NCI-H1417 treated with DMSO at 0.1 percent for 48 hours (cell line): Measurements from ENCODE around the gene MBD3L2.
"Not testable (repeated sequence)": the region's sequence is repeated elsewhere in the genome, so short reads cannot be mapped to it uniquely, and the experiment has no call there.

Source experiments
- DNase-seq: peaks from one replicate; lab custom pipeline; 2025; lab: John Stamatoyannopoulos, UW

Gene MBD3L2

GRCh38 chr19:7063339-7063738 lies 14.2 kb downstream of the MBD3L2 start:
- no peak for DNase-seq

DNA sequence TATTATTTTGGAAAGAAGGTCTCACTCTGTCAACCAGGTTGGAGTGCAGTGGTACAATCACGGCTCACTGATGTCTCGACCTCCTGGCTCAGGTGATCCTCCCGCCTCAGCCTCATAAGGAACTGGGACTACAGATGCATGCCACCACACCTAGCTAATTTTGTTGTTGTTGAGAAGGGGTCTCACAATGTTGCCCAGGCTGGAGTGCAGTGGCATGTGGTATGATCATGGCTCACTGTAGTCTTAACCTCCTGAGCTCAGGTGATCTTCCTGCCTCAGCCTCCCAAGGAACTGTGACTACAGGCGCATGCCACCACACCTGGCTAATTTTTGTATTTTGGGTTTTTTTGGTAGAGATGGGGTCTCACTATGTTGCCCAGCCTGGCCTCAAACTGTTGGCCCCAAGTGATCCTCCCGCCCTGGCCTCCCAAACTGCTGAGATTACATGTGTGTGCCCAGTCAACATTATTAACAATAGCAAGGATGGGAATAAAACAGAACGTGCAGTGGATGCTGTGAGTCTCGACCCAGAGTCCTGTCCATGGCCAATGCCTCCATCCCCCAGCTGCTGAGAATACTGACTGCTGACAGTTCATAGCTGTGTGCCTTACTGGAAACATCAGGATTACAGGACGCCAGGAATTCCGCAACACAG lies 14.8 kb downstream of the MBD3L2 start:
- no peak for DNase-seq

DNA sequence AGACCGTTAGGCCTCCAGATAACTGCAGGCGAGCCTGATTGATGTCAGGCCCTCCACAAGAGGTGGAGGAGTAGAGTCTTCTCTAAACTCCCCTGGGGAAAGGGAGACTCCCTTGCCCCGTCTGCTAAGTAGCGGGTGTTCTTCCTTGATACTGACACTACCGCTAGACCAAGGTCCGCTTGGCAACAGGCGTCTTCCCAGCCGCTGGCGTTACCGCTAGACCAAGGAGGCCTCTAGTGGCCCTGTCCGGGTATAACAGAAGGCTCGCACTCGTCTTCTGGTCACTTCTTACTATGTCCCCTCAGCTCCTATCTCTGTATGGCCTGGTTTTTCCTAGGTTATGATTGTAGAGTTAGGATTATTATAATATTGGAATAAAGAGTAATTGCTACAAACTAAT lies 18.0 kb downstream of the MBD3L2 start:
- DNase-seq: not testable (repeated sequence)

- no peak for DNase-seq
Measured at GRCh38 chr19:7067716-7068115, 18.6 kb downstream of the MBD3L2 start.

GRCh38 chr19:7068599-7068998 lies 19.5 kb downstream of the MBD3L2 start:
- DNase-seq: no peak

DNA sequence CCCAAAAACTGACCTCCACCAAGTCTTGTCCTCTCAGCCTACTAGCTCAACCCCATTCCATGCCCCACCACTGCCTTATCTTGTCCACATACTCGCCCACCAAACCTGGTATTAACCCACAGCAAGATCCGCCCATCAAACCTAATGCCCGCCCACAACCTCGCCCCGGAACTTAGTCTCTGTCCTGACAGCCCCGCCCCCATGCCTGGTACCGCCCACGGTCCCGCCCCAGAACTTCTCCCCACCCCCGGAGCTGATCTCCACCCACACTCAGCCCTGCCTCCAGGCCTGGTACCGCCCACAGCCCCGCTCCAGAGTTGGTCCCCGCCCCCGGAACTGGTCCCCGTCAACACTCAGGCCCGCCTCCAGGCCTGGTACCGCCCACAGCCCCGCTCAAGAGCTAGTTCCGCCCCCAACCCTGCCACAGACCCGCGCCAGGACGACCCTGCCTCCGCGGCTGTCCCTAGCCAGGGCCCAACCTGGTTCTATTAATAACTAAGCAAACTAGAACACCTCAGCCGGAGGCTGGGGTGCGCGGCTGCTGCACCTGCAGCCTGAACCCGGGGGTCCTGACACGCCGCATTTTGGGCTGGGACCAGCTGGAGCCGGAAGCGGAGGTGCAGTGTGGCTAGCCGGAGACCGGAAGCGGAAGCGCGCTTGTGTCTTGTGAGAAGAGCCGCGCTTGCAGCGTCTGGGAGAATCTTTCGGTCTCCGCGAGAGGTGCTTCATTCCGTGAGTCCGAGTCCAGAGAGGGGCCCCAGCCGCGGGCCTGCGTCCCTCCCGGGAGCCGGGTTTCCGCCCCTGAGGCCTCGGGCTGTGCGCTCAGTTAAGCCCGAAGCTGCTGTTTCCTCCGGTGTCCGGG lies 20.2 kb downstream of the MBD3L2 start, which contains the start of gene ZNF557:
Gene ZNF557 (plus strand): TSS at position 662 of the 862 bp plus-strand sequence. CDS start 5,372 bp downstream, outside the sequence.
- peak; percentile 88 for DNase-seq

GRCh38 chr19:7069904-7070226 lies 20.7 kb downstream of the MBD3L2 start:
- DNase-seq: no peak

DNA sequence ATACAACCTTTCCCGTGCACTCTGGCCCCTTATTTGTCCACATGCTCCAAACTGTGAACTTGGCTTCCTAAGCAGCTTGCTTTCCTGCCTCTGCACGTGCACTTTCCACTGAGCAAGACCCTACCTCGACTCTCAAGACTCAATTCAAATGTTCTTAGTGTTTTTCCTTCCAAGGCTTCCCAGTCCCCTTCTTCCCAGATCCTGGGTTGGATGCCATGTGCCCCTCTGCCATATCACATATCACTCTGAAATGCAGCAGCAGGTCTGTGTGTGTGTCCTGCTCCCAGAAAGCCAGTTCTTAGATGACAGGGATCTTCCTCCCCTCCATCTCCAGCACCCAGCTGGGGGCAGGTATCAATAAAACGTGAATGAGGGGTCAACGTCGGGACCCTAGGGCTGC lies 23.4 kb downstream of the MBD3L2 start:
- DNase-seq: no peak

GRCh38 chr19:7074705-7075282 lies 25.7 kb downstream of the MBD3L2 start:
- no peak for DNase-seq

GRCh38 chr19:7076151-7076550 lies 27.0 kb downstream of the MBD3L2 start:
- DNase-seq: no peak

DNA sequence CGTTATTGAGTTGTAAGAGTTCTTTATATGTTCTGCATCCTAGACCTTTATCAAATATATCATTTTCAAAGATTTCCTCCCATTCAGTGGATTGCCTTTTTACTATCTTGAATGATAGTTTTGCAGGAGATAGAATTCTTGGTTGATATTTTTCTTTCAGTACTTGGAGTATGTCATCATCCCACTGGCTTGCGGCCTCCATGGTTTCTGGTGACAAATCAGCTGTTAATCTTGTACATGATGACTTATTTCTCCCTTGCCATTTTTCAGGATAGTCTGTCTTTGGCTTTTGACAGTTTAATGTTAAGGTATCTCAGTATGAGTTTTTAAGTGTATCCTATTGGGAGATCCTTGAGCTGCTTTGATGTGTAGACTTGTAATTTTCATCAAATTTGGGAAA lies 28.9 kb downstream of the MBD3L2 start:
- no peak for DNase-seq

- no peak for DNase-seq
Measured at GRCh38 chr19:7083076-7083956, 34.2 kb downstream of the MBD3L2 start.

- no peak for DNase-seq
Measured at GRCh38 chr19:7088999-7089398, 39.9 kb downstream of the MBD3L2 start.

GRCh38 chr19:7098096-7098495 lies 49.0 kb downstream of the MBD3L2 start:
- DNase-seq: no peak

DNA sequence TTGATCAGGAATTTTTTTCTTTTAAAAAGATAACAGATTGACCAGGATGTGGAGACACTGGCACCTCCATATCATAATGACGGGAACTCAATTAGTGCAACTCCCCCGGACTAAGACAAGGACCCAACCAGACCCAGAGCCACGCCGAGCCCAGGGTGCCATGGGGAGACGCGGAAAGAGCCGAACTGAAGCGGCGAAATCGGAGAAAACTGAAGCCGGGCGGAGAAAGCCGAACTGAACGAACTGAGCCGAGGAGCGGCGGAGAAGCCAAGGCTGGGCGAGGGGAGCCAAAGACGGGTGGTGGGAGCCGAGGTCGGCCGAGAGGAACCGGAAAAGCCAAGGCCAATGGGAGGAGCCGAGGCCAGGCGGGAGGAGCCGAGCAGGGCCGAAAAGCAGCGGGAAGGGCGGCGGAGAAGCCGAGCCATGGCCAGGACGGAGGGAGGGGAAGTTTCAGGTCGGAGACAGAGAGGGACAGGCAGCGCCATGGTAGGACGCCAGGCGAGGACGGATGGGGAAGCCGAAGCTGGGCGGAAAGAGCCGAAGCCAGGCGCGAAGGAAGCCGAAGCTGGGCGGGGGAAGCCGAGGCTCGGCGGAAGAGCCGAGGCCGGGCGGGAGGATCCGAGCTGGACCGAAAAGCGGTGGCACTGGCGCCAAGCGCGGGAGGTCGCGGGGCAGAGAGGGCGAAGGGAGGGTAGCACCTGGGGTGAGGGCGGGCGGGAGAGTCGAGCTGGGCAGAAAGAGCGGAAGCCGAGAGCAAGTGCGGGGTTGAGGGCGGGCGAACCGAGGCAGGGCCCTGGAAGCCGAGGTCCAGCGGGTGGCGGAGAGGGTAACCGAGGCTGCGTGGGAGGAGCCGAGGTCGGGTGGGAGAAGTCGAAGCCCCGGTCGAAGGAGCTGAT lies 49.8 kb downstream of the MBD3L2 start:
- DNase-seq: peak; percentile 91

DNA sequence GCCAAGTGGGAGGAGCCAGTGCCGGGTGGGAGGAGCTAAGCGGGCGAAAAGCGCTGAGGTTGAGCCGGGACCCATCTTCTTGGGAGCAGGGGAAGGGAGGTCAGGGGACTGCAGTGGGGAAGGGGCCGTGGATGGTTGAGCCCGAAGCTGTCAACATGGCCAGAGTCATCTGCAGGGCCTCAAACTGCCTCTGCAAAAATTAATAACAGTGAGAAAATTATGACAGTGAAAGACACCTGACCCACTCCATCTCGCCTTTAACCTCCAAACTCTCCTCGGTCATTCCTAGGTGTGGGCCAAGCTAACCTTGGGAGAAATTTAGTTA lies 50.4 kb downstream of the MBD3L2 start:
- DNase-seq: no peak
